SK-N-MC (cell line): ENCODE results near the gene SHROOM3.
"Not testable (repeated sequence)": the region's sequence is repeated elsewhere in the genome, so short reads cannot be mapped to it uniquely, and the experiment has no call there.

ENCODE experiments used
- DNase-seq: peaks from one replicate; pipeline ENCODE4 v3.0.0-alpha.2; 2011; ENCODE audit warnings: low read depth, low spot score
- H3K27ac ChIP-seq: fragments of 200-600 bp; sonication (generic); 2 replicates; pipeline ENCODE4 v1.5.1; 2016; ENCODE audit warnings: mixed run types
- H3K36me3 ChIP-seq: fragments of 200-600 bp; sonication (generic); 2 replicates; pipeline ENCODE4 v1.6.1; 2017; ENCODE audit warnings: antibody characterized with exemption, low read length, mixed read lengths; ENCODE audit not compliant: insufficient read depth
- H3K4me3 ChIP-seq: fragments of 200-600 bp; sonication (generic); 2 replicates; pipeline ENCODE4 v1.5.1; 2016
- H3K9ac ChIP-seq: fragments of 200-600 bp; sonication (generic); 2 replicates; pipeline ENCODE4 v1.8.0; 2017; ENCODE audit warnings: mixed run types, mixed read lengths; ENCODE audit not compliant: insufficient read length
- H3K9me3 ChIP-seq: fragments of 200-600 bp; sonication (generic); 2 replicates; pipeline ENCODE4 v1.6.1; 2017; ENCODE audit warnings: low read depth, mild to moderate bottlenecking, antibody characterized with exemption, low read length, moderate library complexity, mixed read lengths
- EZH2 ChIP-seq: fragments of 200-600 bp; sonication (generic); IDR thresholded peaks from one replicate; pipeline ENCODE4 v1.6.1; 2017; ENCODE audit warnings: antibody characterized with exemption
- FOXP2 ChIP-seq: optimal IDR thresholded peaks from 2 replicates; pipeline ENCODE3; 2011; ENCODE audit warnings: mild to moderate bottlenecking, moderate library complexity; ENCODE audit not compliant: insufficient read depth; ENCODE audit errors: extremely low read length, control extremely low read depth
- POLR2AphosphoS5 ChIP-seq: IDR thresholded peaks from 2 replicates; pipeline ENCODE4 v1.6.1; 2012; ENCODE audit warnings: mild to moderate bottlenecking, low read depth, low read length, borderline replicate concordance

The SHROOM3 gene

GRCh38 chr4:76714226-76714625, 279.2 kb downstream of the SHROOM3 start:
- H3K4me3 ChIP-seq, result no peak overlapping the region
- H3K9ac ChIP-seq, result no peak overlapping the region
- DNase-seq, result no peak
- TF ChIP-seq EZH2, result no peak
- TF ChIP-seq FOXP2, result no peak
- TF ChIP-seq POLR2AphosphoS5, result no peak
- no peaks in the 10 kb centered on the region for H3K36me3 ChIP-seq
- H3K9me3 ChIP-seq, result no peaks in the 10 kb centered on the region
- no peak overlapping the region for H3K27ac ChIP-seq

GRCh38 chr4:76716020-76716419, 281.0 kb downstream of the SHROOM3 start:
- TF ChIP-seq EZH2 (no peak), POLR2AphosphoS5 (no peak)
- no peak for DNase-seq
- H3K27ac ChIP-seq, result no peak overlapping the region

DNA sequence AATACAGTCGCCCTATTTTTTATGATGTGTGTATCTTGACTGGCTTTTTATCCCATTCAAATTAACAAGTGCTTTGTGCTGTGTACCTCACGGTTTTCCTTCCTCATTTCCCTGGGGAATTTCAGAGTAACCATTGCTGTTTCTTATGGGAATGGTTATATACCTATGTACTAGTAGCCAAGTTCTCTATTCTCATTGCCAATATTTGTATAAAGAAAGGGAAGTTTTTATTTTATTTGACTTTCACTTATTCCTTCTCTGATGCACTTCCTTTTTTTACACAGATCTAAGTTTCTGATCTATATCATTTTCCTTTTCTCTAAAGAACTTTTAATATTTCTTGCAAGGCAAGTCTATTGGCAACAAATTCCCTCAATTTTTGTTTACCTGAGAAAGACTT, 281.6 kb downstream of the SHROOM3 start:
- H3K9ac ChIP-seq, result no peak overlapping the region
- H3K36me3 ChIP-seq, result no peaks in the 10 kb centered on the region
- no peak for DNase-seq
- H3K4me3 ChIP-seq, result no peak overlapping the region
- no peak for TF ChIP-seq POLR2AphosphoS5
- no peak for TF ChIP-seq FOXP2
- no peak for TF ChIP-seq EZH2
- H3K9me3 ChIP-seq, result no peaks in the 10 kb centered on the region
- H3K27ac ChIP-seq, result no peak overlapping the region

More at GRCh38 chr4:76716020-76716419, 281.0 kb downstream of the SHROOM3 start:
- Histone ChIP-seq H3K36me3 (no peaks in the 10 kb centered on the region), H3K4me3 (no peak overlapping the region), H3K9me3 (no peaks in the 10 kb centered on the region), H3K9ac (no peak overlapping the region)

DNA sequence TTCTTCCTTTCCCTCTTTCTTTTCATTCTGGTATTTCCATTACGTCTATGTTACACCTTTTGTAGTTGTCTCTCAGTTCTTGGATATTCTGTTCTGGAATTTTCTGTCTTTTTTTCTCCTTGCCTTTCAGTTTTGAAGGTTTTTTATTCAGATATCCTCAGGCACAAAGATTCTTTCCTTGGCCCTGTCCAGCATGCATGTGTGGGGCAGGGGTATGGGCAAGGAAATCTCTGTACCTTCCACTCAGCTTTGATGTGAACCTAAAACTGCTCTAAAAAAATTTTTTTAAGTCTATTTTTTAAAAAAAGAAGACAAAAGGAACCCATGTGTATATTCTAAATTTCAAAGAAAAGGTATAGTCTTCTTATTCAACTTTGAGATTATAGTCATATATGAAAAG, 282.4 kb downstream of the SHROOM3 start:
- Histone ChIP-seq H3K36me3 (no peaks in the 10 kb centered on the region), H3K4me3 (no peak overlapping the region), H3K9me3 (no peaks in the 10 kb centered on the region), H3K27ac (no peak overlapping the region), H3K9ac (no peak overlapping the region)
- no peak for DNase-seq
- no peak for TF ChIP-seq EZH2
- no peak for TF ChIP-seq FOXP2
- TF ChIP-seq POLR2AphosphoS5, result no peak

GRCh38 chr4:76718021-76718420, 283.0 kb downstream of the SHROOM3 start:
- Histone ChIP-seq H3K4me3 (no peak overlapping the region), H3K27ac (no peak overlapping the region), H3K9ac (no peak overlapping the region), H3K9me3 (no peaks in the 10 kb centered on the region), H3K36me3 (no peaks in the 10 kb centered on the region)
- DNase-seq, result no peak
- no peak for TF ChIP-seq EZH2
- no peak for TF ChIP-seq FOXP2
- no peak for TF ChIP-seq POLR2AphosphoS5

DNA sequence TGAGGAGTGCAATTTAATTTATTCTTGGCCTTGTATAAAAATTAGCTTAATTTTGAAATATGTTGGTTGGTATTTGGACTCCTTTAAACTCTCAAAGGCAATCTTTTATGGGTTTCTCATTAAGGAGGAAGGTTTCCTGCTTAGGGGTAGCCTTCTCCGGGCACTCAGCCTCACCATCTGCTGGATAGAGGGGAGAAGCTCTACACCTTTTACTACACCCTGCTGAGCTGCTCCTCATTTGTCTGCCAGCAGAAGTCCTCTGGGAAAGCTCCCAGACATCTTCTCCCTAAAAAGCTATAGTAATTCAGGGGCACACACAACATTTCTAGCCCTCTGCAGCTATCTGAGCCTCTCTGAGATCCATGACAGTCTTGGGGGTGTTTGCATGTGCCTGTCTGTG, 283.8 kb downstream of the SHROOM3 start:
- TF ChIP-seq POLR2AphosphoS5 (no peak), EZH2 (no peak), FOXP2 (no peak)
- no peaks in the 10 kb centered on the region for H3K36me3 ChIP-seq
- no peak overlapping the region for H3K9ac ChIP-seq
- no peak for DNase-seq
- no peak overlapping the region for H3K4me3 ChIP-seq
- no peak overlapping the region for H3K27ac ChIP-seq
- no peaks in the 10 kb centered on the region for H3K9me3 ChIP-seq

DNA sequence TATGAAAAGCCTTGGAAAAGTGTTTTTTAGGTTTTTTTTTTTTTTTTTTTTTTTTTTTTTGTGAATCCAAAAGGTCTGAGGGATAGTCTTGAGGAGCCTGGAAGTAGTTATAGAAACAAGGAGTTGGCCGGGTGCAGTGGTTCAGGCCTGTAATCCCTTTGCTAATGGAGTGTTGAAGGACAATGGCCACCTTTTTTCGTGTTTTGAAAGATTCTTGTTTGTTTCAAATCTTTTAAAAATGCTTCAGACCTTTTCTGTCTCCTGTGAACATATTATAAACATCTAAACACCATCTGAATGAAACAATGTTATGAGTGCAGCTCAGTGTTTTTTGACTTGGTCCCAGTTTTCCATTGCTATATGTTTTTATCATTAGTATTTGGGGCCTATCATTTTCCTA, 285.1 kb downstream of the SHROOM3 start:
- Histone ChIP-seq H3K9me3 (no peaks in the 10 kb centered on the region), H3K4me3 (no peak overlapping the region), H3K36me3 (no peaks in the 10 kb centered on the region), H3K27ac (no peak overlapping the region), H3K9ac (no peak overlapping the region)
- DNase-seq, result no peak
- TF ChIP-seq FOXP2 (no peak), POLR2AphosphoS5 (no peak), EZH2 (no peak)

GRCh38 chr4:76722146-76722545, 287.1 kb downstream of the SHROOM3 start:
- not testable (repeated sequence) for H3K9me3 ChIP-seq, H3K9ac ChIP-seq, DNase-seq, H3K36me3 ChIP-seq, H3K27ac ChIP-seq, H3K4me3 ChIP-seq

- Histone ChIP-seq H3K4me3 (no peak overlapping the region), H3K36me3 (no peaks in the 10 kb centered on the region), H3K27ac (no peak overlapping the region), H3K9ac (no peak overlapping the region), H3K9me3 (no peaks in the 10 kb centered on the region)
- no peak for TF ChIP-seq FOXP2
- no peak for TF ChIP-seq POLR2AphosphoS5
- no peak for TF ChIP-seq EZH2
- no peak for DNase-seq
Observed at GRCh38 chr4:76722838-76723237, 287.8 kb downstream of the SHROOM3 start.
